KOPT-K1 (cell line): ENCODE data around the gene PCLO.

Source experiments
- H3K27ac ChIP-seq: fragments of 200-600 bp; sonication (generic); 2 replicates; pipeline ENCODE4 v1.5.1; 2016; ENCODE audit warnings: antibody characterized with exemption, mild to moderate bottlenecking, low read depth, low read length; ENCODE audit not compliant: poor library complexity, severe bottlenecking
- H3K36me3 ChIP-seq: fragments of 200-600 bp; sonication (generic); 2 replicates; pipeline ENCODE4 v1.5.1; 2017; ENCODE audit warnings: antibody characterized with exemption, mild to moderate bottlenecking, low read length, moderate library complexity; ENCODE audit not compliant: insufficient read depth
- H3K9me3 ChIP-seq: fragments of 200-600 bp; sonication (generic); 2 replicates; pipeline ENCODE4 v1.5.1; 2017; ENCODE audit warnings: antibody characterized with exemption, low read length, mild to moderate bottlenecking; ENCODE audit not compliant: insufficient read depth, poor library complexity, severe bottlenecking

The PCLO gene

DNA sequence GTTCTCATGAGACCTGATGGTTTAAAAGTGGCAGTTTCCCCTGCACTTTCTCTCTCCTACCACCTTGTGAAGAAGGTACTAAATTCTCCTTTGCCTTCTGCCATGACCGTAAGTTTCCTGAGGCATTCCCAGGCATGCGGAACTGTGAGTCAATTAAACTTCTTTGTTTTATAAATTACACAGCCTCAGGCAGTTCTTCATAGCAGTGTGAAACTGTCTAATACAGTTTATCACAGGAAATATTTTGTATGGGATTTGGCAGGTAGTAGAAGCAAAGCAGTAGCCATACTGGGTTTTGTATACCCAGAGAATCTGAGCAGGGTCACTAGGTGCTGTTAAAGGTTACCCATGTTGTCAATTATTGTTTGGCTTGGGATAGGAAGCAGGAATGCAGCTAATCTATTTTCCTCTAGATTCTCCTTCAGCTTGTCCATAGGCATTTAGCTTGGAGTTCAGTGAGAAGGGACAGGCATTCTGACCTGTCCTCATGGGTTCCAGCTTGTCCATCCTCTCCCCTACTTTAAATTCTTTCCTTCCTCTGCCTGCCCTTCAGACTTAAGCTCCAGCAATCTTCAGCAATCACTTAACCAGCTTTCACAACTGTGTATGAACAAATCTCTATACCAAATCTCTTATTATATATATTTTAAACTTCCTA is 186.7 kb downstream of the PCLO start:
- Histone ChIP-seq H3K9me3 (no peaks in the 10 kb centered on the region), H3K36me3 (no peaks in the 10 kb centered on the region), H3K27ac (no peak overlapping the region)

- H3K27ac ChIP-seq = no peak overlapping the region
- no peaks in the 10 kb centered on the region for H3K36me3 ChIP-seq
- H3K9me3 ChIP-seq = no peaks in the 10 kb centered on the region
These were observed 190.5 kb downstream of the PCLO start for GRCh38 chr7:82972135-82972534.

DNA sequence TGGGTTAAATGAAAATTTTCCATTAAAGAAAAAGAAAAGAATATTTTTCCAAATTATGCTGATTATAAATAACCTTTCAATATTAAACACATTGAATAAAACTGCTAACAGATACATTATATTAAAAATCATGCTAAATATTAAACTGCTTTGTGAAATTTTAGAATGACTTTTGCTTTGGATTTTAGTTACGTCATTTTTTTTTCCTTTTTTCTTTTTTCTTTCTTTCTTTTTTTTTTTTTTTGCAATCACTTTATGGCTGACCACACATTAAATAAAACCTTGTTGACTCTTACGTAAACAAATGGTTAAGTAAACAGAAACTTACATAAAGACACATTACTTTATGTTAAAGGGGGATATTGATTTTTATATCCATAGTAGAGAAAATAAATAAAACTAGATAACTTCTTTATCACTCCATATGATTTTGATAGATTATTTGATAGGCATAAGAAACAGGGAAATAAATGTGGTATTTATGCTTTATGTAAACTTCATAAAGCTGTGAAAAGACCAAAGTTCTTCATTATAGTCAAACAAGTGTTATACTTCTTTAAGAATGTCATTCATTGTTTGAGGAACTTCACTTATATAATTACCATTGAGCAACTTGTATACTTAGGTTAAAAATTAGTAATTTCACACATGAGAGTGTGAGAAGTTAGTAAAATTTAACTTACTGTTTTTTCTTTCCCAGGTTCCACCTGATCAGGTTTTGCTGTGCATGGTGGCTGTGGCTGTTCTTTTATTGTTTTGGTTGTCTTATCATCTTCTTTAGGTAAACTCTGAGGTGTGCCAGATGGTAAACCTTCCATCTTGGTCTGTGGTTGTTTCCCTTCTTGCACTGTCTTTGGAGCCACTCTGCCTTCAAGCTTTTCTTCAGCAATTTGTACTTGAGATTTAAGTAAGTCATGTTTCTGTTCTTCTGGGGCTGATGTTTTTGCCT is 197.3 kb downstream of the PCLO start:
- no peaks in the 10 kb centered on the region for H3K9me3 ChIP-seq
- H3K36me3 ChIP-seq = no peaks in the 10 kb centered on the region
- H3K27ac ChIP-seq = no peak overlapping the region

GRCh38 chr7:82964150-82964882 is 198.4 kb downstream of the PCLO start:
- H3K36me3 ChIP-seq = no peaks in the 10 kb centered on the region
- no peak overlapping the region for H3K27ac ChIP-seq
- no peaks in the 10 kb centered on the region for H3K9me3 ChIP-seq

- Histone ChIP-seq H3K36me3 (no peaks in the 10 kb centered on the region), H3K27ac (no peak overlapping the region), H3K9me3 (no peaks in the 10 kb centered on the region)
These were observed 201.4 kb downstream of the PCLO start for GRCh38 chr7:82961240-82961639.

DNA sequence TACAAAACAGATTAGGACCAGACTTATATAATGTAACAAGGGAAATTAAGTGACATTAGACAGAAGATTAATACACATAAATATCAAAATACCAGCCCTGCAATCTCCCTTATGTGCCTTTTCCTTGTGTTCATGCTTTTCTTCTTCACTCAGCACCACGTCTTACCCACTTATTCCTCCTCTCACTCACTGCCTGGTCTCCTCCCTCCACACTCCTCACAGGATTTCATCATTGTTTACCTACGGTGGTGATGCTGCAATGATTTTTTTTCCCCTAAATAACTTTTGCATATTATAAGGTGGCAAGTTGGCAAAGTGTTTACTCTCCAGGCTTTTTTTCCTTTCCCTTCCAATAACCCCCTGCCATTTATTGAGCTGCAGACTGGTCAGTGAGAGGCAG is 203.2 kb downstream of the PCLO start:
- Histone ChIP-seq H3K27ac (no peak overlapping the region), H3K36me3 (no peaks in the 10 kb centered on the region), H3K9me3 (no peaks in the 10 kb centered on the region)

- Histone ChIP-seq H3K36me3 (no peaks in the 10 kb centered on the region), H3K9me3 (no peaks in the 10 kb centered on the region), H3K27ac (no peak overlapping the region)
These were observed 205.2 kb downstream of the PCLO start for GRCh38 chr7:82957521-82957920.

- Histone ChIP-seq H3K9me3 (no peaks in the 10 kb centered on the region), H3K27ac (no peak overlapping the region), H3K36me3 (no peaks in the 10 kb centered on the region)
These were observed 209.2 kb downstream of the PCLO start for GRCh38 chr7:82953324-82954027.

GRCh38 chr7:82950436-82950835 is 212.2 kb downstream of the PCLO start:
- Histone ChIP-seq H3K9me3 (no peaks in the 10 kb centered on the region), H3K27ac (no peak overlapping the region), H3K36me3 (no peaks in the 10 kb centered on the region)

GRCh38 chr7:82945480-82945879 is 217.2 kb downstream of the PCLO start:
- no peaks in the 10 kb centered on the region for H3K9me3 ChIP-seq
- H3K36me3 ChIP-seq = no peaks in the 10 kb centered on the region
- H3K27ac ChIP-seq = no peak overlapping the region

- Histone ChIP-seq H3K36me3 (no peaks in the 10 kb centered on the region), H3K27ac (no peak overlapping the region), H3K9me3 (no peaks in the 10 kb centered on the region)
These were observed 217.6 kb downstream of the PCLO start for GRCh38 chr7:82945056-82945455.

- no peak overlapping the region for H3K27ac ChIP-seq
- no peaks in the 10 kb centered on the region for H3K36me3 ChIP-seq
- no peaks in the 10 kb centered on the region for H3K9me3 ChIP-seq
These were observed 230.2 kb downstream of the PCLO start for GRCh38 chr7:82932516-82932915.

DNA sequence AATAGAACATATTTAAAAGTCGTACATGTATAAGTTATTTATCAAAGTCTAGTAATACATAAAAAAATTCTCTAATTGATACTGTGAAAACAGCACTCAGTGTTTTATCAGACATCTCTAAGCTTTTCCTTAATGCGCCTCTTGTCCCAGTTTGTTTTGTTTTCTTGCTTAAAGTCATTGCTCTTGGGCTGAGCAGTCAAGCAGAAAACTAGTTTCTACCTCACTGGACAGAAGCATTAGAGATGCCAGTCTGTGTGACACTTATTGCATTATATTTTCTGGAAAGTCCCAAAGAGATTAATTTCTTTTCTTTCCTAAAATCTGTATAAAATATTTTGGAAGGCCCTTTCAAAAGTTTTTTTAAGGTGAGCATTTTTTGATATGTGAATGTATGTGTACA is 236.2 kb downstream of the PCLO start:
- H3K36me3 ChIP-seq = no peaks in the 10 kb centered on the region
- H3K27ac ChIP-seq = no peak overlapping the region
- no peaks in the 10 kb centered on the region for H3K9me3 ChIP-seq

DNA sequence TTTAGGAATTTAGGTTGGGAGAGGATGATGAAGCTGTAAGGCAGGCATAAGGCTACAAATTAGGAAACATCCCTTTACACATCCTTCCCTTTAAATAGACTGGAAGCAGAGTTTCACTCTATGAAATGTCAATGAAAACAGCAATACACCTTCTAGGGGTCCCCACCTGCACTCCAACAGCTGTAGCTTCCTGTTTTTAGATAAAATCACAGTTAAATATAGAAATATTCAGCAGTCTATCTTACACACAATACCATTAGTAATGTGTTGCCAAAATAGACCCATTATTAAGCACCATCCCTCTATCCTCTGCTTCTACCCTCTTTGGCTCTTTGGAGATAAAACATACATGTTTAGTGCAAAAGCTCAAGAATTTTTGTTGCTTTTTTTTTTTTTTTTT is 237.4 kb downstream of the PCLO start:
- no peaks in the 10 kb centered on the region for H3K9me3 ChIP-seq
- no peak overlapping the region for H3K27ac ChIP-seq

DNA sequence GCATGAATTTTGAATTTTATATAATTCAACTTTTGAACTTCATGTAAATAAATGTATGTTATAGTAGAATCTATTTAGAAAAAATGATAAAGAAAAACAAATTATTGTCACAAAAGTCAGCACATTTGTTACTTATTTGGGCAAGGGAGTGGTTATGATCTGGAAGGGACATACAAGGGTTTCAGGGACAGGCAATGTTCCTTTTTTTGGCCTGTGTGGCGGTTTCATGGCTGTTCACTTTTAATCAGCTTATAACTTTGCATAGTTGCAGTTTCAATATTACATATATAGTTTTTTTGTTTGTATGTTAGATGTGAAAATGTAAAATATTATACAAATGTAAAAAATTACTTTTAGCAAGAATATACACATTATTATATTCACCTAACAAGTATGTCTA is 256.2 kb downstream of the PCLO start:
- H3K9me3 ChIP-seq = no peaks in the 10 kb centered on the region
- no peak overlapping the region for H3K27ac ChIP-seq

More for the DNA sequence above, 237.4 kb downstream of the PCLO start:
- H3K36me3 ChIP-seq = no peaks in the 10 kb centered on the region

More for the DNA sequence above, 256.2 kb downstream of the PCLO start:
- H3K36me3 ChIP-seq = no peaks in the 10 kb centered on the region
